HG03045 (cell line): ENCODE data around the gene HS3ST2.
"Not testable (repeated sequence)": the region's sequence is repeated elsewhere in the genome, so short reads cannot be mapped to it uniquely, and the experiment has no call there.

Source experiments
- ATAC-seq: cut with Tn5 transposase; IDR thresholded peaks from one replicate; pipeline ENCODE4 v1.9.1; 2021; ENCODE audit warnings: mild to moderate bottlenecking, moderate library complexity; ENCODE audit not compliant: unreplicated experiment

The HS3ST2 gene

DNA sequence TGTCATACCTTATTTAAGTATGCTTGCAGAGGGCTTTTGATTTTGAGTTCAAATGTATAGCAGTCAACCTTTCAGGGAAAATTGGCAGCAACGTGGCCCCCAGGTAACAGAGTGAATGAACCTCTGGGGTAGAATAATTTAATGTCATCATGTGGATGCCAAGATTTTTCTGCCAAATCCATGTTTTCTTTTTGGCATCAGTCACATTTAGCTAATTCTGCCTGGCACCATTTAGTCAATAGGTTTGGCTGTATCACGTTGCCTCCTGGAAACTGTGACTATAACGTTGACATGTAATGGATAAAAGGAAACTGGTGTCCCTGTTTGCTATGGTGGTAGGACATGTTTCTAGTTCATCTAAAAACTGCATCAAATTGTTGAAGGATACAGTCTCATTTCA lies 115.5 kb downstream of the HS3ST2 start:
- ATAC-seq: no peak

DNA sequence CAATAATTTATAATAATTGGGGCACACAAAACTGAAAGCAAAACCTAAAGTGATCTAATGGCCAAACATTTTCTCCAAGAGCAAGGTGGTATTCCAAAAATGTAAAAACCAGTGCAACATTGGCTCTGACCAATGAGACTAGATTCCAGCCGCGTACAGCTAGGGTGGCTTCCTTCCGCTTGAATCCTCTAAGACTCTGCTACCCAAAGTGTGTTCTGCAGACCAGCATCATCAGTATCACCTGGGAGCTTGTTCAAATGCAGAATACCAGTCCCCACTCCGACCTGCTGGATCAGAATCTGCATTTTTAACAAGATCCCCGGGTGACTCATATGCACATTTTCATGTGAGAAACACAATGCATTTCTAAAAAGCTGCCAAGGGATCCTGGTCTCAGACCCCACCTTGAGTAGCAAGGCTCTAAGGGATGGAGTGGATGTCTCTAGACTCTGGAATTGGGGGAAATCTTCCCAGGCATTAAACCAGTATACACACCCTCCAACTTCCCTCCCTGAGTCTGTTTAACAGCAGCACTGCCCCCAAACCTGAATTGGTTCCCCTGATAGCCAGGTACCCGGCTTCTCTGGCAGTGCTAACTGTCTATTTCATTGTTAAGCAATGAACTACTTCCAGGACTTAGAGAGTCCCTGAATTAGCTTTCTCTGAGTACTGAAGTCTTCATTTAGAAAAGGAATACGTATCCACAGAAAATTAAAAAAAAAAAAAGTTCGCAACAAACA lies 118.2 kb downstream of the HS3ST2 start:
- ATAC-seq: no peak

DNA sequence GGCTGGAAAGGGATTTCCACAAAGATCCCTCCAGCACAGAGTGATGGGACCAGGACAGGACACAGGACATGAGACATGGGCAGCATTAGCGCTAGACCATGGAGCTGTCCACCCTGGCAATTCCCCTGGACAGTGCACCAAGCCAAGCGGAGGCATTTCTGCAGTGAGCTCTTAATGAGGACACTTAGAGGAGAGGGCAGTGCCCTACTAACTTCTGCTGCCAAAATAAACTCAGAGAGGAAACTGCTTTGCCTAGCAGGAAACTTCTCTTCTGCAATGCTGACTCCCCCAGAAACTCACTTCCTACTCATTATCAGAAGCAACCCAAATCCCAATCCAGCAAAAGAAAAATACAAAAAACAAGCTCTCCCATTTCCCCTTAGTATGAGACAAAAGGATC lies 119.2 kb downstream of the HS3ST2 start:
- no peak for ATAC-seq

DNA sequence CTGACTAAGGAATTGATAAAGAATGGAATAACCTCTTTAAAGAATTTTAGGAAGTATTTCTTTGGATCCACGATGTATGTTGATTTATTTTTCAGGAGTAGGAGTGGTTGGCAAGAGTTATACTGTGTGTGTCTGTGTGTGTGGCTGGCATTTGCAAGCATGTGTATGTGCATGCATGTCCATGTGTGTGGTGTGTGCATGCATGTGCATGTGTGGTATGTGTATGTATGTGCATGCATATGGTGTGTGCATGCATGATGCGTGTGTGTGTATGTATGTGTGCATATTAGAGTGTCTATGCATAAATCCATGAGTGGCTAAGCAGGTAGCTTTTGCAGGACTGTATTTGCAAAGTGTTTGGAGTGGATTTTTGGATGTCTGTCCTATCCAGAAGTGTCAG lies 120.8 kb downstream of the HS3ST2 start:
- no peak for ATAC-seq

DNA sequence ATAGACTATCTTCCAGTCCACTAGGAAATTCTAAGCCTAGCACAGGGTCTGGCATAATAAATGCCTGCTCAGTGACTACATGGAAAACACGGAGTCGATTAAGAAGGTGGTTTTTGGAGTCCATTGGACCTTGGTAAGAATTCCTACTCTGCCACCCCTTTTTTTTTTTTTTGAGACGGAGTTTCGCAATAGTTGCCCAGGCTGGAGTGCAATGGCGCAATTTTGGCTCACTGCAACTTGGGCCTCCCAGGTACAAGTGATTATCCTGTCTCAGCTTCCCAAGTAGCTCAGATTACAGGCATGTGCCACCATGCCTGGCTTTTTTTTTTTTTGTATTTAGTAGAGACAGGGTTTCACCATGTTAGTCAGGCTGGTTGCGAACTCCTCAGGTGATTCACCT lies 123.2 kb downstream of the HS3ST2 start:
- no peak for ATAC-seq

DNA sequence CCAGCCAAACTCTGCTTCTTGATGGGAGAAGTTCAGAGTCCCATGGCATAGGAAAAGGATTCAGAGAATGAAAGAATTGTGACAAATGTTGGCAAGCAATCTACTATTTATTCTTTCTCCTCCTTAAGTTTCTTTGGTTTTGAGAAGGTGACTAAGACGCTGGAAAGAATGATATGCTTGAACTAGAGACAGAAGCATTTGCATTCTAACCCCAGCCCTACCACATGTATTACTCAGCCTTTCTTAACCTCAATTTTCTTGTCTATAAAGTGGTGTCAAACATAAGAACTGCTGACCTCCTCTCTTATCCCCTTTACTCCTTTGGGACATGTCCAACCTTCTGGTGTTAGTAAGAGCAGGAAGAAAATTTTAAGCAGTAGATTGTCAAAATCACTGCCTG lies 124.7 kb downstream of the HS3ST2 start:
- no peak for ATAC-seq

DNA sequence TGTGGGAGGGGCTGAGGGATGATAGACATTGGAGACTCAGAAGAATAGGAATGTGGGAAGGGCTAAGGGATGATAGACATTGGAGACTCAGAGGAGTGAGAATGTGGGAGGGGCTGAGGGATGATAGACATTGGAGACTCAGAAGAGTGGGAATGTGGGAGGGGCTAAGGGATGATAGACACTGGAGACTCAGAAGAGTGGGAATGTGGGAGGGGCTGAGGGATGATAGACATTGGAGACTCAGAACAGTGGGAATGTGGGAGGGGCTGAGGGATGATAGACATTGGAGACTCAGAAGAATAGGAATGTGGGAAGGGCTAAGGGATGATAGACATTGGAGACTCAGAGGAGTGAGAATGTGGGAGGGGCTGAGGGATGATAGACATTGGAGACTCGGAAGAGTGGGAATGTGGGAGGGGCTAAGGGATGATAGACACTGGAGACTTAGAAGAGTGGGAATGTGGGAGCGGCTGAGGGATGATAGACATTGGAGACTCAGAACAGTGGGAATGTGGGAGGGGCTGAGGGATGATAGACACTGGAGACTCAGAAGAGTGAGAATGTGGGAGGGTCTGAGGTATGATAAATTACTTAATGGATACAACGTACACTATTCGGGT lies 125.9 kb downstream of the HS3ST2 start:
- ATAC-seq: not testable (repeated sequence)

DNA sequence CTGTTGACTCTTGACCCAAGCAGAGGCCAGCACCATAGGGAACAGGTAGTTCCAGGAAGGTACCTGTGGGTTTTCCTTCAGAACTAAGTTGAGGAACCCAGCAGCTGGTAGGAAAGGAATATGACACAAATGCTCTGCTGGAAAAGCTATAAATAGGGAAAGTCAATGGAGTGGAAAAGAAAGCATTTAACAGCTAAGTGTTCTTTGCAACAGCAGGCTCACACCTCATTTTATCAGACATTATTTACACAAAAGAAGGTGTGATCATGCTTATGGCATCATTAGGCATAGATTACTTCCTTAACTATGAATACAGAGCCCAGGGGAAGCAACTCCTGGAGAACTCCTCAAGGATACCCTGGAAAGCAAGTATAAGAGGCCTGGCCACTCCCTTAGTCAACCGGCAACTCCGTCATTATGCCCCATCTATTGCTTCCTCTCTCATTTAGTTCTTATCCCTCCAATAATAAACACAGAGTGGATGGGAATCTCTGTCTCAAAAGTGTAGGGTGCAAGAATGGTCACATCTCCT lies 128.1 kb downstream of the HS3ST2 start:
- no peak for ATAC-seq

DNA sequence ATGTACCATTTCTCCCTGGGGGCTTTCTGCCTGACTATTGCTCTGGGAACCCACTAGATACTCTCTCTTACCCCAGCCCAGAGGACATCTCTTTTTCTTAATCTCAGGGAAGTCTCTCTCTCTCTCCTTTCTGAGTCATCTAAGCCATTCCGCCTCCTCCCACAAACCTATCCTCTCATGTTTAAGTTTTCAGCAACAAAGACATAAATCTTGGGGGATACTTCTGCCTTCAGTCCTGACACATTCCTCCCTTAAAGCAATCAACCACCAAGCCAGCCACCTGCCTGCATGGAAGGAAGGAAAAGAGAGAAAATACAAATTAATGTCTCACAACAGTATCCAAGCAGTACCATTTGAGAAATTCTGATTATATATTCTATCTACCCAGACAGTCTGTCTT lies 128.8 kb downstream of the HS3ST2 start:
- no peak for ATAC-seq

DNA sequence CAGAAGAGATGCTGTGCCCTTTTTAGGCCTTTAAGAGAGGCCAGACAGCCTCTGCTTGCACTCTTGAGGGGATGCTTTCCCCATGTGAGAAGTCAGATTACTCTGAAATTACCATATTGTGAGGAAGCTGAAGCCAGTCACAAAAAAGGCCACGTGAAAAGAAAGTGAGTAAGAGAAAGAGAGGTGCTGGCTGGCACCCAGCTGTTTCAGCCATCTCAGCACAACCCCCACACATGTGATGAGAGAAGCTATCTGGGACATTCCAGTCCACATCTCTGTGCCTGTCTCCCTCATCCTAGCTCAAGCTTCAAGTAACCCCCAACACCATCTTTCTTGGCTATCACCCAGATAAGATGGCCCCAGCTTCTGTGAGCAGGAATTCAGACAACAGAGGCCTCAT lies 131.4 kb downstream of the HS3ST2 start:
- no peak for ATAC-seq

DNA sequence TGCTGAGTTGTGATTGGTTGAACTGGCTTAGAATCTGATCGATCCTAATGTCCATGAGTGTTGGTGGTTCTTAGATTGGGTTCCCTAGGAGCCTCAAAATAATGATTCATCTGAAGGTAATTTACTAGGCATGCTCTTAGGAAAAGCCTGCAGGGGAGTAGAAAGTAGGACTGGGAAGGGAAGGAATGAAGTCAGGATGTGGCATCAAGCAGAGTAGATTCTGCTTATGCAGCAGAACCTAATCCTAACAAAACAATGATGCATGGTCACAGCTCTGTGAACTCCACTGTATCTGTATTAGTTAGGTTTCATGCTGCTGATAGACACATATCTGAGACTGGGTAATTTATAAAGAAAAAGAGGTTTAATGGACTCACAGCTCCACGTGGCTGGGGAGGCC lies 132.5 kb downstream of the HS3ST2 start:
- ATAC-seq: no peak

DNA sequence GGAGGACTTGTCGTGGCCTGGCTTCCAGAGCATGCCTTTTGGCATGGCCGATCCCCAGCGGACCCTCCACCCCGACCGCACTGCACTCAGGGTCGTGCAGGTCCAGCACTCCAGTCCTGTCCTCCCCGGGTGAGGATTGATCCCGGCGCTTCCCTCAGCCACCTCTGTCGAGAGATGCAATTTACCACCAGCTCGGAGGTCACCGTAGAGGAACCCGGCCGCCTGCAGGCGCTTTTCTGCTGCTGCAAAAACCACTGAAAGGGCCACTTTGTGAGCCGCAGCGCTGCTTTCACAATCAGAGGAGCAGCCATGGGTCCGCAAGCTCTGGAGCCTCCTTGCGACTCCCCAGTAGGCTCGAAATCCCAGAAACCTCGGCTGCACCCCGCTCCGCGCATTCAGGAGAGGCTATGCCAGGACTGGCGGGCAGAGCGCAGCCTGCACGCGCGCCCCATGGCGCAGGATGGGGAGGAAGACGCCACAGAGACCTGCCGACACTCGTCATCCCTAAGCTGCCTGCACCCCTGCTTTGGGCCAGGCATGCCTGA lies 134.2 kb downstream of the HS3ST2 start:
- ATAC-seq: no peak

DNA sequence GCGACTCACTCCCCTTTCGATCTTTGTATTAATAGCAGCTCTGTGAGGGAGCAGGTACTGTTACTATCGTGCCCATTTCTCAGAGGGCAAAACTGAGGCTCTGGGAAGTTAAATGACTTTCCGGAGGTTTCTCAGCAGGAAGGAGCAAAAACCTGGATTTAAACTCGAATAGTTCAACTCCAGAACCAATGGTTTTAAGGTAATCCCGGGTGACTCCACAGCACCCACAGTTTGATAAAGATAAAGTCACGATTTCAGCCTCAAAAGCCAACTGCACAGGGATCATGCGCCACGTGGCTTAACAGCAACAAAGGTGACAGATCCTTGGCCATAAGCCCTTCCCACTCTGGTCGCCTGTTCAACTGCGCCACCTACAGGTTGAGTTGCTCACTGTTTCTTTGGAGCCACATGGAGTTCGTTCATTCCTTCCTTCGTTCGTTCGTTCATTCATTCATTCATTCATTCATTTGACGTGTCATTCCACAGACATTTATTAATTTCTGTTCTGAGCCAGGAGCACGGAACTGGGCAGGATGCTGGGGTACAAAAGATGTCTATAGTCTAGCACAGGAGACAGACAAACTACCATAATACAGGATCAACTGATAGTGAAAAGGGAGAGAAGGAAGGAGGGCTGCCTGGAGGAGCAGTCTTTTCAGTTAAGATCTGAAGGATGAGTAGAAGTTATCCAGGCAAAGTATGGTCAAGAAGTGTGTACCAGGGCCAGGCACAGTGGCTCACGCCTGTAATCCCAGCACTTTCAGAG lies 134.8 kb downstream of the HS3ST2 start:
- ATAC-seq: no peak

DNA sequence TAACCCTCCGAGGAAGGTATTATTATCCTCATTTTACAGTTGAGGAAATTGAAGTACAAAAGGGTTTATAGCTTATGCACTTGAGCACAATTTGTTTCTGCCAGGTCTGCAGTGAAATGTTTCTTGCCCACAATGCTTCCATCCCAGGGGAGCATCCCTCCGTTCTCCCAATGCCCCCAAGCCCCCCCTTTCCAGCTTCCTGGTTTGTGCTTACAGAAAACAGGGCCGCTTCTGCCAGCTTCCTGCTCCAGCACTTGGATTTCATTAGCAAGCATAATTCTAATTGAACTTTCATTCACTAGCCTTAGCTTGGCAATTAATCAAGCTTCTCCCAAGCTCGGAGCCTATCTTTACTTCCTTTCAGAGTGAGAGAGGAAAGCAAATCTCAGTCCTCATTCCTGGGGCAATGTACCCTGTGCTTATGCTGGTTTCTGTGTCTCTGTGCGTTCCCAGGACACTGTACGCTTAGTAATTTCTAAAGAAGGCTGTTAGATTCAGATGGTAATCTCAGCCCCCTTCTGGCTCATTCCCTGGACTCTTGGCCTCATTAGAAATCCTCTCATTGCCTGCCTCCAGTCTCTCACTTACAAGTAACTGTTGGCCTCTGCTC lies 141.6 kb downstream of the HS3ST2 start:
- no peak for ATAC-seq

DNA sequence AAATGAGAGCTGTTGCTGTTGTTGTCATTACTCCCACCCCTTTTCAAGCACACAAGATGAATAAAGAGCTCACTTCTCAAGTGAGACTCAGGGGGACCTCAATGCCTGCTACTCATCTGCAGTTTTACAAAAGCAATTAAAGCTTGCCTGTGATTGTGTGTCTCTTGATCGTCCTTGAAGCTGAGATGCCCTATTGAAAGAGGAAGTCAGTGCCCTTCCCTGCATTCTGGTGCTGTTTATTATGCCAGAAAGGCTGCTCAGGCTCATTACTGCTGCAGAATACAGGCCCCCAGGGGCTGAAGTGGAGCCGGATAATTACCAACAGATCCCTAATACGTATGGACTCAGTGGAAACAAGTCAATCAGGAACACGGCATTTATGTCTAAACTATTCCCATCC lies 147.2 kb downstream of the HS3ST2 start:
- no peak for ATAC-seq

DNA sequence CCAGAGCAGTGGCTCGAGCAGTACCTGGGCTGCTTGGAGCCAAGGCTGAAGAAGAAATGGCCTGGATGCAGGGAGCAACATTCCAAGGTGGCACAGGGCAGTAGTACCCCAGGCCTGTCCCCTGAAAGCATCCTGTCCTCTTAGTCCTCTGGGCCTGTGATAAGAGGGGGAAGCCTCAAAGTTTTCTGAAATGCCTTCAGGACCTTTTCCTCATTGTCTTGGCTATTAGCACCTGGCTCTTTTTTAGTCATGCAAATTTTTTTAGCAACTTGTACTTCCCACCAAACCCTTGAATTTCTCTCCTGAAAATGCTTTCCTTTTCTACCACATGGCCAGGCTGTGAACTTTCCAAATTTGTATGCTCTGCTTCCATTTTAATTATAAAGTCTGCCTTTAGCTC lies 148.9 kb downstream of the HS3ST2 start:
- ATAC-seq: no peak
